Neutrophil (primary cell): ENCODE results near the gene DEDD2.

Source experiments
- H3K27ac ChIP-seq: fragments of 200-600 bp; sonication (generic); 2 replicates; pipeline ENCODE4 v1.5.1; 2016; ENCODE audit warnings: mild to moderate bottlenecking, moderate library complexity
- H3K27me3 ChIP-seq: fragments of 200-600 bp; sonication (generic); 2 replicates; pipeline ENCODE4 v1.6.0; 2016; ENCODE audit warnings: mild to moderate bottlenecking
- H3K36me3 ChIP-seq: fragments of 200-600 bp; sonication (generic); 2 replicates; pipeline ENCODE4 v1.5.1; 2017
- H3K4me1 ChIP-seq, 2 experiments: fragments of 200-600 bp in 1 of 2; sonication (generic) in 1 of 2; 1 replicate in 1 of 2; 2 replicates in 1 of 2; pipeline versions ENCODE4 v1.5.1 to v1.6.1; 2013 to 2016; ENCODE audit warnings: low read depth in 1 of 2, low read length in 1 of 2, mild to moderate bottlenecking in 1 of 2, moderate library complexity in 1 of 2; ENCODE audit not compliant: control insufficient read depth in 1 of 2, insufficient read depth in 1 of 2
- H3K4me3 ChIP-seq, 2 experiments: fragments of 200-600 bp in 1 of 2; sonication (generic) in 1 of 2; 1 replicate in 1 of 2; 2 replicates in 1 of 2; pipeline ENCODE4 v1.5.1; 2013 to 2016; ENCODE audit warnings: low read depth in 1 of 2, low read length in 1 of 2, mild to moderate bottlenecking in 1 of 2, moderate library complexity in 1 of 2
- H3K9me3 ChIP-seq: fragments of 200-600 bp; sonication (generic); 2 replicates; pipeline ENCODE4 v1.5.1; 2016
- TF ChIP-seq, protein P1 (sequence below): fragments of 200-600 bp; sonication (generic); IDR thresholded peaks from 2 replicates; pipeline ENCODE4 v1.5.1; 2016; ENCODE audit warnings: antibody characterized with exemption

The DEDD2 gene

GRCh38 chr19:42225718-42226292, 8.3 kb upstream of the DEDD2 start:
- H3K4me1 ChIP-seq: peaks cover 3 to 6% of the 10 kb centered on the region in 2 experiments
- no peaks in the 10 kb centered on the region for H3K9me3 ChIP-seq
- TF ChIP-seq, protein P1, sequence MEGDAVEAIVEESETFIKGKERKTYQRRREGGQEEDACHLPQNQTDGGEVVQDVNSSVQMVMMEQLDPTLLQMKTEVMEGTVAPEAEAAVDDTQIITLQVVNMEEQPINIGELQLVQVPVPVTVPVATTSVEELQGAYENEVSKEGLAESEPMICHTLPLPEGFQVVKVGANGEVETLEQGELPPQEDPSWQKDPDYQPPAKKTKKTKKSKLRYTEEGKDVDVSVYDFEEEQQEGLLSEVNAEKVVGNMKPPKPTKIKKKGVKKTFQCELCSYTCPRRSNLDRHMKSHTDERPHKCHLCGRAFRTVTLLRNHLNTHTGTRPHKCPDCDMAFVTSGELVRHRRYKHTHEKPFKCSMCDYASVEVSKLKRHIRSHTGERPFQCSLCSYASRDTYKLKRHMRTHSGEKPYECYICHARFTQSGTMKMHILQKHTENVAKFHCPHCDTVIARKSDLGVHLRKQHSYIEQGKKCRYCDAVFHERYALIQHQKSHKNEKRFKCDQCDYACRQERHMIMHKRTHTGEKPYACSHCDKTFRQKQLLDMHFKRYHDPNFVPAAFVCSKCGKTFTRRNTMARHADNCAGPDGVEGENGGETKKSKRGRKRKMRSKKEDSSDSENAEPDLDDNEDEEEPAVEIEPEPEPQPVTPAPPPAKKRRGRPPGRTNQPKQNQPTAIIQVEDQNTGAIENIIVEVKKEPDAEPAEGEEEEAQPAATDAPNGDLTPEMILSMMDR: no peak
- H3K4me3 ChIP-seq: no peak overlapping the region
- H3K27me3 ChIP-seq: no peaks in the 10 kb centered on the region
- no peak overlapping the region for H3K27ac ChIP-seq
- peaks cover 52% of the 10 kb centered on the region for H3K36me3 ChIP-seq

DNA sequence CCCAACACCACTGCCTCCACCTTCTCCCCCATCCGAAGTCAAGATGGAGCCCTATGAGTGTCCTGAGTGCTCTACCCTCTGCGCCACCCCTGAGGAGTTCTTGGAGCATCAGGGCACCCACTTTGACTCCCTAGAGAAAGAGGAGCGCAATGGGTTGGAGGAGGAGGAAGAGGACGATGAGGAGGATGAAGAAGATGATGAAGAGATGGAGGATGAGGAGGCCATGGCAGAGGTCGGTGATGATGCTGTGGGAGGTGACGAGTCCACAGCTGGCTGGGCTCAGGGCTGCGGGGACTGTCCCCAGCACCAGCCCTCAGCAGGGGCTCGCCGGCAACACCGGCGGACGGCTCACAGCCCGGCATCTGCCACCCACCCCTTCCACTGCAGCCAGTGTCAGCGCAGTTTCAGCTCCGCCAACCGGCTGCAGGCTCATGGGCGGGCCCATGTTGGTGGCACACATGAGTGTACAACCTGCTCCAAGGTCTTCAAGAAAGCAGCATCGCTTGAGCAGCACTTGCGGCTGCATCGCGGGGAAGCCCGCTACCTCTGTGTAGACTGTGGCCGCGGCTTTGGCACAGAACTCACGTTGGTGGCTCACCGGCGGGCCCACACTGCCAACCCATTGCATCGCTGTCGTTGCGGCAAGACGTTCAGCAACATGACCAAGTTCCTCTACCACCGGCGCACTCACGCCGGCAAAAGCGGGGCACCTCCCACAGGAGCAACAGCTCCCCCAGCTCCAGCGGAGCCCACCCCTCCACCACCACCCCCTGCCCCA, 7.7 kb upstream of the DEDD2 start:
- no peaks in the 10 kb centered on the region for H3K27me3 ChIP-seq
- no peak overlapping the region for H3K4me3 ChIP-seq
- no peak overlapping the region for H3K27ac ChIP-seq
- peaks cover 46% of the 10 kb centered on the region for H3K36me3 ChIP-seq
- no peaks in the 10 kb centered on the region for H3K9me3 ChIP-seq
- peaks cover 9 to 12% of the 10 kb centered on the region in 2 experiments for H3K4me1 ChIP-seq
- TF ChIP-seq, protein P1: no peak

DNA sequence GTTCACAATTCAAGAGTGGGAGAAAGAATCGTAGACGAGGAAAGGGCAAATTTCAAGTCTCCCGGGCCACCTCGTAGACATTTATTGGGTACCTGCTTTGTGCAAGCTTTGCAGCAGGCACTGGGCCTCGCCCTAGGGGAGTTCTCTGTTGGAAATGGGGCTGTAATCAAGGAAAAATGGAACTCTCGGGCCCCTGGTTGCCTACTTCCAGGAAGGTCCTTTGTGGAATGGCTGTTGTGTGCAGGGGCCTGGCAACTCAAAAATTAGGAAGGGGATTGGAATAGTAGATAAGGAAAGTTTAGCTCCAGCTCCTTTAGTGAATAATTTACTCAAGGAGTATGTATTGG, 3.2 kb upstream of the DEDD2 start:
- Histone ChIP-seq H3K9me3 (no peaks in the 10 kb centered on the region), H3K4me1 (peaks cover 40 to 43% of the 10 kb centered on the region in 2 experiments)
- TF ChIP-seq, protein P1: no peak

GRCh38 chr19:42219812-42220750, 2.6 kb upstream of the DEDD2 start, which contains the start of gene ZNF526:
Gene ZNF526 (plus strand): TSS chr19:42220312. CDS start chr19:42224404, 4,092 bp downstream.
- H3K4me1 ChIP-seq: peaks cover 46 to 49% of the 10 kb centered on the region in 2 experiments
- H3K27ac ChIP-seq: peak within 1 kb of the TSS; percentile 97
- H3K27me3 ChIP-seq: no peaks in the 10 kb centered on the region
- peaks cover 24% of the 10 kb centered on the region for H3K36me3 ChIP-seq
- TF ChIP-seq, protein P1: peak; percentile 20
- H3K9me3 ChIP-seq: no peaks in the 10 kb centered on the region
- peak within 1 kb of the TSS; percentile 68 to 91 for H3K4me3 ChIP-seq

More for the DNA sequence above, 3.2 kb upstream of the DEDD2 start:
- Histone ChIP-seq H3K36me3 (peaks cover 24% of the 10 kb centered on the region), H3K27me3 (no peaks in the 10 kb centered on the region), H3K4me3 (peak overlapping the region; percentile 68 to 91), H3K27ac (peak overlapping the region; percentile 97)
